Astrocyte of the hippocampus (primary cell): Measurements from ENCODE around the gene S100PBP.
A peak's percentile ranks its signal among the peaks of the same experiment; 100 is the strongest.

Experiments
- DNase-seq: peaks from one replicate; pipeline ENCODE4 v3.0.0; 2011; ENCODE audit warnings: low read depth, low spot score

Gene S100PBP

GRCh38 chr1:32886828-32887414 is 69.5 kb downstream of the S100PBP start:
- DNase-seq = no peak

- DNase-seq = no peak
Measured at GRCh38 chr1:32887623-32888022, 70.2 kb downstream of the S100PBP start.

DNA sequence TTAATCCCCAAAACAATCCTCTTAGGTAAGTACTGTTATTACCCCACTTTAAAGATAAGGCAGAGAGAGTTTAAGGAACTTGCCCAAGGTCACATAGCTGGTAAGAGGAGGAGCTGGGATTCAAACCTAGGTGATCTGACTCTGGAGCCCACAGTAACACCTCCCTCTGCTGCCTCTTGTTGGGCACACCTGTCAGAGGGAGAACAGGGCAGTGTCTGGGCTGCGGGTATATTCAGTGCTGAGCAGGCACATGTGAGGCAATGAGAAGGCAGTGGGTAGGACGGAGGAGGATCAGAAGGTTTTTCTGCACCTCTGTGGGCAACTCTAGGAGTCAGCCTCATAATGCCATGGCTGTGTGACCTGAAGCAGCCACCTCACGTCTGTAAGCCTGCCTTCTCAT is 70.7 kb downstream of the S100PBP start:
- DNase-seq = no peak

GRCh38 chr1:32888677-32889420 is 71.4 kb downstream of the S100PBP start:
- DNase-seq = no peak

DNA sequence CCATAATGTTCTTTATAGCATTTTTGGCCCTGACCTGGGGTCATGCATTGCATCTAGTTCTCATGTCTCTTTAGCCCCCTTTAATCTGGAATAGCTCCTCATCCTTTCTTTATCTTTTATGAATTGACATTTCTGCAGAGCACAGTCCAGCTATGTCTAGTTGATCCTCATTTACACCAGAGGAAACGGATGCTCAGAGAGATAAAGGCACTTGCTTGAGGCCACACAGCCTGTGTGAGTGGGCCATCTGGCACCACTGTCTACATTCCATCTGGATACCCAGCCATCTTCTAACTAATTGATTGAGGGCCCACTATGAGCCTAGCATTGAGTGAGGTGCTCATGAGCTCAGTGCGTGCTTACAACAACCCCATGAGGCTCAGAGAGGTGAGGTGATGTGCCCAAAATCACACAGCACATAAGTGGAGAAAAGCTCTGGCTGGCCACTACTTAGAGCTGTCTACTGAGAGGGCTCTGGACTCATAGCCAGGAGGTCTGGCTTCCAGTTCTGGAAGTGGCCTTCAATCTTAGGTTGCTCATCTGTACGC is 72.4 kb downstream of the S100PBP start:
- DNase-seq = no peak

DNA sequence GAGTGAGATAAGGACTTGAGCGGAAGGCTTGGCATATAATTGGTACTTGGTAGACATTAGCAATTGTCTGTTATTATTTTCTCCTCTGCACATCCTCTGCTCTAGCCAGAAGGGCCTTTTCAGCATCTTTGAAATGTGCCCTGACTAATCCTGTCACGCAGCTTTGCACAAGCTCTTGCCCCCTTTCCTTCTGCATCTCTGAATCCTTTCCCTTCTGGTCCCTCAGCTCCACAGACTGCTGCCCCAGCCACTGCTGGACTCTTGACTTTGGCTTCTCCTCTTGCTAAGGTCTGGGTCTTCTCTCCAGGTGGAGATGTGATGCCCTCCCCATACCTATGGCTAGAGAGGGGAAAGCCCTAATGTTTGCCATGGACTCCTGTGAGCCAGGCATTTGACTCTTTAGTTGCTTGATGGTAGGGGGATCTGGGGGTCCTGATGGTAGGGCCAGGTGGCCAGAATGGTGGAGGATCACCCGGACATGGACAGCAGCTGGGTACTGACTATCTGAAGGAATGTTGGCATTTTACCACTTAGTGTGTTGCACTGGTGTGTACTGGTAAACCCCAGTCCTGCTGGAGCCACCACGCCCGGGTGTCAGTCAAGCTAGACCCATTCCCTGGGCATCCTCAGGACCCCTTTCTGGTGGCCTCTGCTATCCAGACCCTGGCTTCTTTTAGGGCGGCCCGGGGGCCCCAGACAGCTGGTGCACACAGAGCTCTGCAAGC is 73.2 kb downstream of the S100PBP start:
- no peak for DNase-seq

- DNase-seq = no peak
Measured at GRCh38 chr1:32891241-32891570, 73.8 kb downstream of the S100PBP start.

DNA sequence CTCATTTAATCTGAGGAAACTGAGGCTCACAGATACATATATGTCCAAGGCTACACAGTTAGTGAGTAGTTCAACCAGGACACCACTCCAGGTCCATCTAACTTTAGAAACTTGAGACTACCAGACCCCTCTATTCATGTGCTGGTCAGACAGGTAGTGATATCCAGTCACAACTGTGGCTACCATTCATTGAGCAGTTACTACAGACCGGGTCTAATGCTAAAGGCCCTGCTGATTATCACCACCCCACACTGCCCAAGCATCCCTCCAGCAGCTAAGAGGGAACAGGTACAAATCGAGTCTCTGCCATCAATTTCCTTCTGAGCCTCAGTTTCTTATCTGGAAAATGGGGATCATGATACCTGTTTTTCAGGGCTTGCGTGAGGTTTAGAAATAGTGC is 74.2 kb downstream of the S100PBP start:
- DNase-seq = no peak

DNA sequence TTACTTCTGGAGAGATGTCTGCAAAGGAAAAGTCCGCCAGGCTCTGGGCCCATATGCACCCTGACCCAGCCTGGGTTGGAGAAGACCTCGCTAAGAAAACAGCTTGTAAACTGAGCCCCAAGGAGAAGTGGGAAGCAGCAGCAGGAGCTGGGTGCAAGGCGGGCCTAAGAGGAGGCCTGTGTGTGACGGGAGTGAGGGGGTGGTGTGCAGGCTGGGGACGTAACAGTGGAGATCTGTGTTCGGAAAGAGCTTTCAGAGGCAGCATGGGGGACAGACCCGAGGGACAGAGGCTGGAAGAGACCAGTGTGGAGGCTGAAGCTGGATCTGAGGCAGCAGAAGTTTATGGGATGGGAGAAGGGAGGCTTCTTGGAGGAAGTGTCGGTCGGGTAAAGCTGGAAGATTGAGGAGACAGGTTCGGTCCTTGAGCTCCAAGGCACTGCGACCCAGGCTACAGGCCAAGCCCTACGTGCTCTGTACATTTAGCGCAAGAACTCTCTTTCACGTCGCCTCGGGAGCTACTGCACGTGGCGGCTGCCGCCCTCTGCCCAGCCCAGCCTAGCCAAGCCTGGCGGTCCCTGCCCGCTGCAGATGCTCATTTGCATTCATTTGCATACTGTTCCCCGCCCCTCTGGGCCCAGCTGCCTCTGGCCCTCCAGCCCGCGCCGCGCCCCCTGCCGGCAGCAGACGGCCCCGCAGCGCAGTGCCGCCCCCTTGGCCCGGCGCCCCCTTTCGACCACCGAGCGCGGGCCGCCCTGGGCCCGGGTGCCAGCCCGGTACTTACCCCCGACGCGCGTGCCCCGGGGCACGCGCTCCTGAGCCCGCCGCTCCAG is 75.1 kb downstream of the S100PBP start:
- DNase-seq = peak; percentile 80

DNA sequence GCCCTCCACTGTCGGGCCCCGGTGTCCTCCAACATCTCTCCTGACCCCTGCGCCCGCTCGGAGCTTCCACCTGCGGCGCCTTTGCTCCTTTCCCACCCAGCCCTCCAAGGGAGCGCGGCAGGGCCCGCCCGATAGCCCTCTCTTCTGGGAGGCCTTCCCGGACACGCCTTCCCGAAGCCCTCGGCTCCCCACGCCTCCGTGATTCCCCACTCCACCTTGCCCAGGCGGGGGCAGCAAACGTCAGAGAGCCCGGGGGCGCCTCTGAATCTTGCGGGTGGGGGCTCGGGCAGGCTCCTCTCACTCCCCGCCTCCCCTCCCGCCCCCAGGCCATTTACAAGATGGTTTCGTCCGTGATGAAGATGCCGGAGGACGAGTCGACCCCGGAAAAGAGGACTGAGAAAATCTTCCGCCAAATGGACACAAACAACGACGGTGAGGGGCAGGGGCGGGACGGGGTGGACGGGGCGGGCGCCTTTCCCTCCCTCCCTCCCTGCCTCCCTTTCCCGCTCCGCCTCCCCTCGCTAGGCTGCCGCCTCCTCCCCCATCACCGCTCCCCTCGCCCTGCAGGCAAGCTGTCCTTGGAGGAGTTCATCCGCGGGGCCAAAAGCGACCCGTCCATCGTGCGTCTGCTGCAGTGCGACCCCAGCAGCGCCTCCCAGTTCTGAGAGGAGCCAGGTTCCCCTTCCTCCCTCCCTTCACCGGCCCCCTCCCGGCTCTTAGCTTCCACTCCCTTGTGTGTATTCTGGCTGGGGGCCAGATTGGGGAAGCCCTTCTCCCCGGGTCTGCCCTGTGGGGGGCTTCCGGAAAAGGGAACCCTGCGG is 76.0 kb downstream of the S100PBP start:
- peak; percentile 58 for DNase-seq

- no peak for DNase-seq
Measured at GRCh38 chr1:32894019-32894600, 76.7 kb downstream of the S100PBP start.

DNA sequence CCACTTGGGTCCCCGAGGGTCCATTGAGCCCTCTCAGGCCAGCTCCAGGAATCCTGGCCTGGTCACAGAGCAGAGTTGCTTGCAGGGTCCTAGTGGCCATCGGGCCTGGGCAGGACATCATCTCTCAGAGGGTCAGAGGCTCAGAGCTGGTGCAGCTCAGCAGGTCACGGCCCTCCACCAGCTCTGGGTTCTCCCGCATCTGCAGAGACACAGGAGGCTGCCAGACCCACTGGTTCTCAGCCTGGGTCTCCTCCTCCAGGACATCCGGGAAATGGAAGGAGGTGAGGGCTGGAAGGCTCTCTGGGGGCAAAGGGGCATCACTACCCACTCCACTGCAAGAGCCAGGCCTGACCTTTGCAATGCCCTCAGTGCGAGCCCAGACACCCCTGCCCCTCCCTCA is 77.2 kb downstream of the S100PBP start:
- DNase-seq = no peak

DNA sequence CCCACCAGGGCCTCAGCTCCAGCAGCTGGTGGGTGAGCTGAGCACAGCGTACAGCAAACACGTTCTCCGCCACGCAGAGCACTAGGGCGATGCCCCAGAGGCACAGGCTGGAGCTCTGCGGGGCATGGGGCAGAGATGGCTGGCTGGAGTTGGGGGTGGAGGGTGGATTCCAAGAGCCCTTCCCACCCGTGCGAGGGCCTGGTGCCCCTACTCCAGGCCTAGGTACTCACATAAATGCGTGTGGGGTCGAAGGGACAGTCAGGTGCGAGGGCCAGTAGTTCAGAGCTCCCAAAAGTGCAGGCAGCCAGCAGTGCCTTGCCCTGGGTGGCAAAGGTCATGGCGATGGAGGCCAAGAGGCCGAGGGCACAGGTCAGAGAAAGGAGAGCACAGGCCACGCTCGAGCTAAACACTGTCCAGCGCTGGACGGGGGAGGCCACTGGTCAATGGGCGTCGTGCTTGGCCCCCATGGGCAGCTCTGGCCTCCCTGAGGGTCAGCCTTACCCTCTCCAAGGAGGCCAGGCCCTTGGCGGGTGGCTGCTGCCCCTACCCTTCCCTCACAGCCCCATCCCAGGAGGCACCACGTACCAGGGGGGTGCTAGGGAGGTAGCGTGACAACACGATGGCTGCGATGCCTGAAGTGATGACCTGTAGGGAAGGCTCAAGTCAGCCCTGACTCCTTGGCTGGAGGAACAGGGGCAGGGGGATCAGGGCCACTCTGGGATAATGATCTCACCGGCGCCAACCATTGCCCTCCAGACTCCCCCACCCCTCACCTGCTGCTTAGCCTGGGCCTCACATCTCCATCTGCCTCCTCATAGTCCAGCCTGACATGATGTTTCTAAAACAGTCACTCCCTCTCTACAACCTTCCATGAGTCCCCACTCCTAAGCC is 78.1 kb downstream of the S100PBP start:
- DNase-seq = no peak

DNA sequence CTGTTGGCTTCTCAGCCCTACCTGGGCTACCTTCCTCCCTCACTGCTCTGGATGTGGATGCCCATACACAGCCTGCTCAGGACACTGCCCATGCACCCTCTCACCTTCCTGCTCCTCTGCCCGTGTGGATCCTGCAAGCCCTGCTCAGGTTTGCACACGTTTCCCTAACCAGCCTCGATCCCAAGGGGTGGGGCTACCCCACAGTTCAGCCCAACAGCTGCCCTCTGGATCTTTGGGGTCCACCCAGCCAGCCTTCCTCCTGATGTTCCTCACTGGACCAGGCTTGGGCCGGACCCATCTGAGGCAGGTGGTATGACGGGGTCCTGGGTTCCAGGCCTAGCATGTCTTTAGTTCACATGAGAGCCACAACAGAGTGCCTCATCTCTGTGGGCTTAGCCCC is 79.0 kb downstream of the S100PBP start:
- no peak for DNase-seq

GRCh38 chr1:32897082-32898049 is 79.9 kb downstream of the S100PBP start:
- DNase-seq = no peak

DNA sequence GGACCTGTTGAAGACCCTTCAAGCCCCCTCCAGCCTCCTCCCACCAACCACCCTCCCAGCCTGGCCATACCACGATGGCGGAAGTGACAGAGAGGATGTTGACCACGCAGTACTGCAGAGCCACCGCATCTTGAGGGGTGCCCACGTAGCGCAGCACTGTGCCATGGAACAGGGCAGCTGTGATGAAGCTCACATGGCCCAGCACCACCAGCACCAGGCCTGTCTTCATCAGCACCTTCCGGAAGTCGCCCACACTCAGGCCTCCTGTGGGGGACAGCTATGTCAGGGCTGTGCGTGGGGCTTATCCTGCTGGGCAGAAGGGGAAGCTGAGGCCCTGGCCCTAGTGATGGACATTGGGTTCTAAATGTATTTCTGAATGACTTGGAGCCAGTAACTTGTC is 80.6 kb downstream of the S100PBP start:
- no peak for DNase-seq

GRCh38 chr1:32898958-32899357 is 81.5 kb downstream of the S100PBP start:
- DNase-seq = no peak

GRCh38 chr1:32899586-32900296 is 82.3 kb downstream of the S100PBP start:
- no peak for DNase-seq
